KBM-7 (cell line): ENCODE measurements around the gene CTIF.

Experiments
- DNase-seq: peaks from one replicate; pipeline ENCODE4 v3.0.0-alpha.2; 2015
- in situ Hi-C: fragments of 300-500 bp; cut with MboI; formaldehyde crosslinking; loops from 2 replicates; pipeline ENCODE4 v1.14.3; 2020; ENCODE audit warnings: low sequenced_read_pairs, low pct_unique_long_range_greater_than_20kb, mixed read lengths

Gene CTIF

GRCh38 chr18:48678237-48679115 is 139.6 kb downstream of the CTIF start:
- in situ Hi-C loops: loop anchor here (25.0 kb wide), 2 partner anchors 759 to 1184 kb away; no protein-coding TSS in a partner anchor
- DNase-seq: no peak

GRCh38 chr18:48679236-48679635 is 140.4 kb downstream of the CTIF start:
- in situ Hi-C loops: loop anchor here (25.0 kb wide), 2 partner anchors 758 to 1183 kb away; no protein-coding TSS in a partner anchor
- DNase-seq: peak; percentile 37

DNA sequence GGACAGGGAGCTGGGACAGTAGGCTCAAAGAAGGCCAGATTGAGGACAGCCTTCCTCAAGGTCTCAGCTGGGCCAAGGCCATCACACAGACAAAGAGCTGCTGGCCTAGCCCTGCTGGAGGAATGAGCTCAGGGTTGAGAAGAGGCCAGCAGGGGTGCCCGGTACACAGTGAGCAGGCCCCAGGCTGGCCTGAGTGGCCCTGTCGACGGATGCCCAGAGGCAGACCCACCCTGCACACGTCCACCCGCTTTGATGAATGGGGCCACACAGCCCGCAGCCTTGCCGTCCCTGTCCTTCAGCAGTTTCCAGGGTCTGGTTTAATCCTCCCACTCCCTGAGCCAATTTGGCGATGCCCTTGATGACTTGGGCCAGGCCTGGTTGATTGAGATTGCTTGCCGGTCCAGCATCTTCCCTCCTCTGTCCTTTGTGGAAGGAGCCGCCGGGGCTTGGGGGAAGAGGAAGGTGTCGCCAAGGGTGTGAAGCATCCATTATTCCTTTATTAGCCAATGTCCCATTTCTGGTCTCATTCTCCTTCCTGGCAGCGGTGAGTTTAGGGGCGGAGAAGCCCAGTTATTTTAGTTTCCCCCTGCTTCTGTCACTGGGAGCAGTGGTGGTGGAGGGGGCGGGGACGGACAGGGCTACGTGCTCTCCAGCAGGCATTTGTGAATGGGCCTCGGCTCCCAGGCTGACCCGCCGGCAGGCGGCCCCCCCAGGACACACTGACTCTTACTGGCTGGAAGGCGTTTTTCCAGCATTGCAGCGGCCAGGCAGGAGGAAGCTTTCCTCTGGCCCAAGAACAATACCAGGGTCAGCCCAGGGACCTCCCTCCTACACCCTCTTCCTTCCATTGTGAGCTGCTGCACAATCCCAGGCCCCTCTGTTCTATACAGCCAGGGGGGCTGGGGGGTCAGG is 141.8 kb downstream of the CTIF start:
- no peak for DNase-seq
- in situ Hi-C loops: loop anchor here (25.0 kb wide), 2 partner anchors 757 to 1182 kb away; no protein-coding TSS in a partner anchor

- in situ Hi-C loops: loop anchor here (25.0 kb wide), 2 partner anchors 755 to 1180 kb away; no protein-coding TSS in a partner anchor
- DNase-seq: no peak
Observed at GRCh38 chr18:48682768-48683167, 143.9 kb downstream of the CTIF start.

GRCh38 chr18:48683197-48683596 is 144.4 kb downstream of the CTIF start:
- no peak for DNase-seq
- in situ Hi-C loops: loop anchor here (25.0 kb wide), 2 partner anchors 754 to 1179 kb away; no protein-coding TSS in a partner anchor

- in situ Hi-C loops: loop anchor here (25.0 kb wide), 2 partner anchors 754 to 1179 kb away; no protein-coding TSS in a partner anchor
- no peak for DNase-seq
Observed at GRCh38 chr18:48683661-48684060, 144.8 kb downstream of the CTIF start.

DNA sequence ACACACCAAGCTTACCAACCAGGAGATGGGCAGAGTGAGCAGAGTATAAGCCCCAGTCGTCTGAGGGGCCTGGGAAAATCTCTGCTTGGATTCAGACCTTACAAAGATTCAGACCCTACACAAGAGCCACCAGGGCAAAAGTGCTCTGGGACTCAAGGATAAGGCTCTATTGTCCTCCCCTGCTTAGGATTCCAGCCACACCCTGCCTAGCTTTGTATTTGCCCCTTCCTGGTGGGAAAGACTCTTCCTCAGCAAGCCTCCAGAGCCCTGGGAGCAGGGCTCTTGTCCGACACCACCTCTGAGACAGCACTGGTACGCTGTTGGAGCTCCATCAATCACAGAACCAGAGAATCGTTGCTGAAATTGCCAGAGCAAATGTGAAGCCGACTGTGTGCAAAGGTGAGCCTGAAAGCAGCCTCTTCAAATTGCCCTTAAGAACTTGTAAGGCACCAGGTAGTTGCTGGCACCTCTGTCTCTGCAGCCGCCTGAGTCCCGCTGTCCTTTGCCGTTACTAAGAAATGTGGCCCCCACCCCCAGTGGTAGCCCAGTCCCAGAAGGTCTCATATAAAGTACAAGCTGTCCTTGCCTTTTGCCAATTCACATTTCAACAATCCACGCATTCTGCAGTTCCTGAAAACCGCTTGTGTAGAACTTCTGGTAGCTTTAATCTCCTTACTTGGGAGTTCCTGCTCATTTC is 148.7 kb downstream of the CTIF start:
- in situ Hi-C loops: loop anchor here (25.0 kb wide), 2 partner anchors 750 to 1175 kb away; no protein-coding TSS in a partner anchor
- no peak for DNase-seq

- in situ Hi-C loops: loop anchor here (25.0 kb wide), 2 partner anchors 748 to 1173 kb away; no protein-coding TSS in a partner anchor
- no peak for DNase-seq
Observed at GRCh38 chr18:48688961-48689360, 150.1 kb downstream of the CTIF start.

DNA sequence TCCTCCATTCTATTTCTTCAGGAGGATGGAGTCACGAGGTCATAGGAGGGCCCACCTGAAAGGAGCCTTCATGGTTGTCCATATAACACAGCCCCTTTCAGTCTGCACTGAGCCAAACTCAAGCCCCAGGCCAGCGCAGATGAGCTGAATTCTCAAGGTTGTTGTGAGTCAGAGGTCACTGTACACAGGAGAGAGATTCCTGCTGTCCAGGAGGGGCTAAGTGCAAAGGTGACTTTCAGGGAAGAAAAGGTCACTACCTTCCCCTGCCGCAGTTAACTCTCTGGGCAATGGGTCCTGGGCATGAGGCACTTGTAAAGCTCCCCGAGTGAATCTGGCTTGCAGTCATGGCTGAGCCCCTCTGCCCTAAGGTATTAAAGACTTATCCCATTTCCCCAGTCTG is 150.7 kb downstream of the CTIF start:
- in situ Hi-C loops: loop anchor here (25.0 kb wide), 2 partner anchors 748 to 1173 kb away; no protein-coding TSS in a partner anchor
- DNase-seq: no peak

DNA sequence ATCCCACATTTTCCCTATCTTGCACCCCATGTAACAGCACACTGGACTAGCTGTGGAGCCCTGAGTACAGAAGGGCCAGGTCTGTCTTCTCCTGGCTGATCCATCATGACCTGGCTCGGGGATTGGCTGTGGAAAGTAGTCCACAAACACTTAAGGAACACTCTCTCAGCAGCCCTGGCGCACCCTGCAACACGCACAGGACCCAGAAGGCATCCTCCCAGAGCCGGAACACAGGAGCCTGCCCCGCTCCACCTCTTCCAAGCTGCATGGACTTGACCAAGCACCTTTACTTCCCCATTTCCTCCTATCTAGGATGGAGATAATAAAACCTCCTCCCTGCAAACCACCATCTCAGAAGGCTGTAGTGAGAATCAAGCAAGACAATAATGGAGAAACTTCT is 151.7 kb downstream of the CTIF start:
- in situ Hi-C loops: loop anchor here (25.0 kb wide), 2 partner anchors 747 to 1172 kb away; no protein-coding TSS in a partner anchor

GRCh38 chr18:48693006-48693405 is 154.2 kb downstream of the CTIF start:
- in situ Hi-C loops: loop anchor here (25.0 kb wide), 2 partner anchors 744 to 1169 kb away; no protein-coding TSS in a partner anchor

More for the DNA sequence above, 151.7 kb downstream of the CTIF start:
- peak; percentile 15 for DNase-seq

GRCh38 chr18:48693625-48694262 is 154.9 kb downstream of the CTIF start:
- no peak for DNase-seq
- in situ Hi-C loops: loop anchor here (25.0 kb wide), 2 partner anchors 744 to 1169 kb away; no protein-coding TSS in a partner anchor

More at GRCh38 chr18:48693006-48693405, 154.2 kb downstream of the CTIF start:
- DNase-seq: no peak

DNA sequence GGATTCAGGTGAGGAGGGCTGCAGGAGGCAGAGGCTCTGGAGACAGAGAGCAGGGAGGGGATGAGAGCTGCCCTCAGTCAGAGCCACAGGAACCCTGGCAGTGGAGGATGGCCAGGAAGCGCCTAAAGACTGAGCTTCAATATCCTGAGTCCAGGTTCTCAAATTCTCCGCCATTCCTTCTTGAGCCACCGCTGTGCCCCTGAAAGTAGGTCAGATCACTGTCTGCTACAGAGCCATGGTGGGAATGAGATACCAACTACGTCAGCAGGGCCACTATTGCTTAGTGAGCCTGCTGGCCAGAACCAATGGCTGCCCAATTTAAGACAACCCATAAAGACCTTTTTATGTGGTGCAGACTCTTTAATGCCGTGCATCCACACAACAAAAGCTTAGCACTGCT is 155.5 kb downstream of the CTIF start:
- no peak for DNase-seq
- in situ Hi-C loops: loop anchor here (25.0 kb wide), 2 partner anchors 743 to 1168 kb away; no protein-coding TSS in a partner anchor

DNA sequence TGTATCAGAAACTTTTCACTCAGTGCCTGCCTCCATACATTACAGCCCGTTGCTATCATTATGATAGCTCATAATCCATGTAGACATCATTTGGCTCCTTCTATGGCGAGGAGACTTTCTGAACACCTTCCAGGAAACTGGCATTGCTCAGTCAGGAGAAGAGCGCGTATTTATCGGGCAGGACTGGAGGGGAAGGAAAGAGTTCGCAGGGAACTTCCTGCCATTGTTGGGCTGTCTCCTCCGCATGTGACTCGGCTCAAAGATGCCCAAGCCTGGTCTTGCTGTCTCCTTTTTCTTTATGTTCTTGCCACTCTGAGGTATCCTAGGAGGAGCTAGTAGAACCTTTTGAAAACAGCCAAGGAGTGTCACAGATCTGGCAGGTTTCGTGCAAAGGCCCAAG is 156.8 kb downstream of the CTIF start:
- DNase-seq: no peak
- in situ Hi-C loops: loop anchor here (25.0 kb wide), 2 partner anchors 742 to 1167 kb away; no protein-coding TSS in a partner anchor

DNA sequence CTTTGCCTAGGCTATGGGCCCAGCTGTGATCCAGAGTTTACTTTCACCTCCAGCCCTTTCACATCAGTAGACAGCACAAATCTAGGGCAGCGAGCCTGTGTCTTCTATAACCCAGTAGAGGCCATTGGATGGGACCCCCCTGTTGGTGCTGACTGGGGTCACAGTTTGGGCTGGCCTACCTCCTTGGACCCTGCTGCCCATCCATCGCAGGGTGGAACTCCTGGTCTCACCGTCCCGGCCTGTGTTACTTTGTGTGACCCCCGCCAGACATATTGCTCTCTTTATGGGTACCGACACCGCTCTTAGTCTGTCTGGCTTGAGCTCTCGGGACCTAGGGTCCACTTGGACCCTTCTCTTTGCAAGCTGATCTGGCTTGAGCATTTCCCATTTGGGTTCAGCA is 157.4 kb downstream of the CTIF start:
- in situ Hi-C loops: loop anchor here (25.0 kb wide), 2 partner anchors 741 to 1166 kb away; no protein-coding TSS in a partner anchor
- no peak for DNase-seq

- in situ Hi-C loops: loop anchor here (25.0 kb wide), 2 partner anchors 740 to 1165 kb away; no protein-coding TSS in a partner anchor
- no peak for DNase-seq
Observed at GRCh38 chr18:48697441-48697840, 158.6 kb downstream of the CTIF start.

DNA sequence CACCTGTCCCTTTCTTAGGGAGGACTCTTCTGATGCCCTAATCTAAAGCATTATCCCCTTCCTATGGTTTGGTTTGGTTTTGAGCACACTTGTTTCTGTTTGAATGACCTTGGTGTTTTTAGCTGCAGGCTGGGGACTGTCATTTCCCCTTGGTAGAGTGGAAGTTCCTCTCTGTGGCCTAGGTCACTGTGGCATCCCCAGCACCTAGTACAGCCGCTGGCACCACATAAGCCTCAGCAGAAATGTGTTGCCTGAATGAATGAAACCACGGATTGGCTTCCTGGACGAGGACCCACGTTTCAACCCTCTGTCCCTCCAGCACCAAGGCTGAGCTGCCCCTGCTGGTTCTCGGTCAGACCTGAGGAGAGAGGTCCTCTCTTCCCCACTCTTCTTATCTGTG is 159.9 kb downstream of the CTIF start:
- DNase-seq: peak; percentile 42
- in situ Hi-C loops: loop anchor here (25.0 kb wide), 2 partner anchors 739 to 1164 kb away; no protein-coding TSS in a partner anchor
